Transverse colon (tissue), 4 donors: ENCODE measurements around the gene IL20.

Experiments
- POLR2AphosphoS5 ChIP-seq, 3 donors: sonication (generic); formaldehyde crosslinking; IDR thresholded peaks; one replicate each; pipeline ENCODE4 v1.6.1; 2016; ENCODE audit warnings: antibody characterized with exemption in 3 of 3
- TF ChIP-seq, protein P1 (sequence below), 5 experiments: fragments of 200-600 bp in 3 of 5; fragments of 450-650 bp in 2 of 5; sonication (generic) in 3 of 5; IDR thresholded peaks; 1 replicate in 2 of 5; 2 replicates in 3 of 5; pipeline ENCODE4 v1.5.1; 2016 to 2017; ENCODE audit warnings: antibody characterized with exemption in 5 of 5, inconsistent platforms in 3 of 5, mild to moderate bottlenecking in 2 of 5, moderate library complexity in 1 of 5

DNA sequence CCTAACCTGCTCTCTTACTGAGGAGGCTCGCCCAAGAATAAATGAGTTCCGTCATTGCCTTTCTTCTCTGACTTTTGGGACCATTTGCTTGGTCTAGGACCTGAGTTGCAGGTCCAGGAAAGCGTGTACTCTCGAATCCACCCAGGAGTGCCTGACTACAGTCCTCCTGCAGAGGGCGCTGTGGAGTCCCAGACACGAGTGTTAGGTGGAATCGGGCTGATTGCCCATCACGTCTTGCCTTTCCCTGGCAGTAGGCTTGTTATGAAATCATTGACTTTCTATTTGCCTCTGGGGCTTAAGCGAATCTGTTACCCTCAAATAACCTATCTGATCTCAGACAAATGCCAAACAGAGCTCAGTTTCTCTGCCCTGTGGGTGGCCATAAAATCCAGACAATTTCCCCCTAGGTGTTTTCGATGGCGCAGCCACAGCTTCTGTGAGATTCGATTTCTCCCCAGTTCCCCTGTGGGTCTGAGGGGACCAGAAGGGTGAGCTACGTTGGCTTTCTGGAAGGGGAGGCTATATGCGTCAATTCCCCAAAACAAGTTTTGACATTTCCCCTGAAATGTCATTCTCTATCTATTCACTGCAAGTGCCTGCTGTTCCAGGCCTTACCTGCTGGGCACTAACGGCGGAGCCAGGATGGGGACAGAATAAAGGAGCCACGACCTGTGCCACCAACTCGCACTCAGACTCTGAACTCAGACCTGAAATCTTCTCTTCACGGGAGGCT lies at the start of gene IL20:
- TF ChIP-seq, protein P1, sequence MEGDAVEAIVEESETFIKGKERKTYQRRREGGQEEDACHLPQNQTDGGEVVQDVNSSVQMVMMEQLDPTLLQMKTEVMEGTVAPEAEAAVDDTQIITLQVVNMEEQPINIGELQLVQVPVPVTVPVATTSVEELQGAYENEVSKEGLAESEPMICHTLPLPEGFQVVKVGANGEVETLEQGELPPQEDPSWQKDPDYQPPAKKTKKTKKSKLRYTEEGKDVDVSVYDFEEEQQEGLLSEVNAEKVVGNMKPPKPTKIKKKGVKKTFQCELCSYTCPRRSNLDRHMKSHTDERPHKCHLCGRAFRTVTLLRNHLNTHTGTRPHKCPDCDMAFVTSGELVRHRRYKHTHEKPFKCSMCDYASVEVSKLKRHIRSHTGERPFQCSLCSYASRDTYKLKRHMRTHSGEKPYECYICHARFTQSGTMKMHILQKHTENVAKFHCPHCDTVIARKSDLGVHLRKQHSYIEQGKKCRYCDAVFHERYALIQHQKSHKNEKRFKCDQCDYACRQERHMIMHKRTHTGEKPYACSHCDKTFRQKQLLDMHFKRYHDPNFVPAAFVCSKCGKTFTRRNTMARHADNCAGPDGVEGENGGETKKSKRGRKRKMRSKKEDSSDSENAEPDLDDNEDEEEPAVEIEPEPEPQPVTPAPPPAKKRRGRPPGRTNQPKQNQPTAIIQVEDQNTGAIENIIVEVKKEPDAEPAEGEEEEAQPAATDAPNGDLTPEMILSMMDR (IDR thresholded peaks at IDR 0.05) = peak; percentile 69 to 86 (median 74)
- TF ChIP-seq POLR2AphosphoS5 (IDR thresholded peaks at IDR 0.05) = no peak
